Activated CD8-positive, alpha-beta memory T cell treated with anti-CD3 and anti-CD28 coated beads for 24 hours (primary cell): ENCODE results near the gene PRDM5.

Experiments used
- DNase-seq: peaks from one replicate; pipeline ENCODE4 v3.0.0-alpha.2; 2020

Gene PRDM5

GRCh38 chr4:120853161-120853935, 69.2 kb downstream of the PRDM5 start:
- no peak for DNase-seq

GRCh38 chr4:120850018-120850599, 72.4 kb downstream of the PRDM5 start:
- DNase-seq, result no peak

GRCh38 chr4:120847019-120847582, 75.4 kb downstream of the PRDM5 start:
- DNase-seq, result no peak

GRCh38 chr4:120844528-120844921, 78.0 kb downstream of the PRDM5 start:
- no peak for DNase-seq

GRCh38 chr4:120843849-120844527, 78.5 kb downstream of the PRDM5 start:
- no peak for DNase-seq

- DNase-seq, result no peak
Measured at GRCh38 chr4:120842031-120842430, 80.5 kb downstream of the PRDM5 start.

- DNase-seq, result no peak
Measured at GRCh38 chr4:120841580-120841979, 80.9 kb downstream of the PRDM5 start.

GRCh38 chr4:120839974-120840751, 82.4 kb downstream of the PRDM5 start:
- no peak for DNase-seq

- DNase-seq, result no peak
Measured at GRCh38 chr4:120839334-120839973, 83.1 kb downstream of the PRDM5 start.

GRCh38 chr4:120838784-120839183, 83.7 kb downstream of the PRDM5 start:
- no peak for DNase-seq

- DNase-seq, result no peak
Measured at GRCh38 chr4:120837656-120838055, 84.9 kb downstream of the PRDM5 start.

GRCh38 chr4:120835342-120835741, 87.2 kb downstream of the PRDM5 start:
- no peak for DNase-seq

- no peak for DNase-seq
Measured at GRCh38 chr4:120830204-120830603, 92.3 kb downstream of the PRDM5 start.

- DNase-seq, result no peak
Measured at GRCh38 chr4:120829113-120829831, 93.3 kb downstream of the PRDM5 start.

- DNase-seq, result no peak
Measured at GRCh38 chr4:120826853-120827252, 95.7 kb downstream of the PRDM5 start.

- no peak for DNase-seq
Measured at GRCh38 chr4:120826449-120826848, 96.1 kb downstream of the PRDM5 start.

- no peak for DNase-seq
Measured at GRCh38 chr4:120824946-120825345, 97.6 kb downstream of the PRDM5 start.

GRCh38 chr4:120821977-120822376, 100.5 kb downstream of the PRDM5 start:
- no peak for DNase-seq

- DNase-seq, result no peak
Measured at GRCh38 chr4:120821029-120821428, 101.5 kb downstream of the PRDM5 start.

- no peak for DNase-seq
Measured at GRCh38 chr4:120819805-120820437, 102.6 kb downstream of the PRDM5 start.

- DNase-seq, result no peak
Measured at GRCh38 chr4:120816296-120816965, 106.1 kb downstream of the PRDM5 start.
